Measurements from ENCODE around the gene SPECC1L. TPM values are rescaled to one million over a fixed set of nuclear protein-coding genes. Genes with fewer than 3 reads are reported as not detected.
"Not testable (repeated sequence)": the region's sequence is repeated elsewhere in the genome, so short reads cannot be mapped to it uniquely, and the experiment has no call there.

Gene SPECC1L
- total RNA-seq, 2 donors from 2014 or later = 61.9 to 69.1 TPM

- no peak overlapping the region for H3K9ac ChIP-seq (ENCODE audit: extremely low read depth, low read length, poor library complexity, severe bottlenecking)
- no peak for DNase-seq
- Mint-ChIP-seq H3K4me1 (peaks cover 5% of the 10 kb centered on the region), H3K27ac (no peak overlapping the region), H3K4me3 (no peak overlapping the region), H3K36me3 (ENCODE audit: low read depth) (no peaks in the 10 kb centered on the region), H3K9me3 (peaks cover 2% of the 10 kb centered on the region), H3K27me3 (ENCODE audit: insufficient read depth) (no peaks in the 10 kb centered on the region)
- no peaks in the 10 kb centered on the region for H3K4me1 ChIP-seq (ENCODE audit: control insufficient read depth, insufficient read depth, low read length)
- no peak for TF ChIP-seq CTCF (conservative IDR thresholded peaks at IDR 0.05)
- 92 to 100% methylated on average over 6 of the region's 6 CpGs for WGBS, 2 experiments (ENCODE audit: insufficient coverage in 1 of 2, insufficient read length in 1 of 2)
- H3K27ac ChIP-seq (ENCODE audit: low read depth, low read length) = no peak overlapping the region
- no peaks in the 10 kb centered on the region for H3K9me3 ChIP-seq (ENCODE audit: control insufficient read depth, low read length)
- no peaks in the 10 kb centered on the region for H3K36me3 ChIP-seq (ENCODE audit: control insufficient read depth, insufficient read depth, low read length)
- no peak overlapping the region for H3K4me3 ChIP-seq (ENCODE audit: low read length)
- no peaks in the 10 kb centered on the region for H3K27me3 ChIP-seq (ENCODE audit: control insufficient read depth, insufficient read depth, low read length, poor library complexity, severe bottlenecking)
These were observed 30.2 kb upstream of the SPECC1L start for GRCh38 chr22:24240381-24240780.

GRCh38 chr22:24240985-24241692 lies 29.5 kb upstream of the SPECC1L start:
- not testable (repeated sequence) for H3K36me3 ChIP-seq (ENCODE audit: control insufficient read depth, insufficient read depth, low read length); H3K27ac Mint-ChIP-seq; H3K9me3 Mint-ChIP-seq; H3K27me3 ChIP-seq (ENCODE audit: control insufficient read depth, insufficient read depth, low read length, poor library complexity, severe bottlenecking); H3K36me3 Mint-ChIP-seq (ENCODE audit: low read depth); H3K27ac ChIP-seq (ENCODE audit: low read depth, low read length); H3K4me3 Mint-ChIP-seq; H3K4me3 ChIP-seq (ENCODE audit: low read length); H3K4me1 Mint-ChIP-seq; H3K9ac ChIP-seq (ENCODE audit: extremely low read depth, low read length, poor library complexity, severe bottlenecking); DNase-seq; H3K9me3 ChIP-seq (ENCODE audit: control insufficient read depth, low read length); H3K4me1 ChIP-seq (ENCODE audit: control insufficient read depth, insufficient read depth, low read length); H3K27me3 Mint-ChIP-seq (ENCODE audit: insufficient read depth)
- WGBS, 2 experiments (ENCODE audit: insufficient coverage in 1 of 2, insufficient read length in 1 of 2) = 83 to 98% methylated on average over 1 to 6 of the region's 9 CpGs

GRCh38 chr22:24243417-24243816 lies 27.2 kb upstream of the SPECC1L start:
- not testable (repeated sequence) for H3K4me1 Mint-ChIP-seq
- DNase-seq = peak; percentile 63

GRCh38 chr22:24244144-24244787 lies 26.4 kb upstream of the SPECC1L start:
- Histone ChIP-seq H3K36me3 (ENCODE audit: control insufficient read depth, insufficient read depth, low read length) (no peaks in the 10 kb centered on the region), H3K9me3 (ENCODE audit: control insufficient read depth, low read length) (no peaks in the 10 kb centered on the region), H3K27me3 (ENCODE audit: control insufficient read depth, insufficient read depth, low read length, poor library complexity, severe bottlenecking) (no peaks in the 10 kb centered on the region), H3K27ac (ENCODE audit: low read depth, low read length) (no peak overlapping the region), H3K9ac (ENCODE audit: extremely low read depth, low read length, poor library complexity, severe bottlenecking) (no peak overlapping the region), H3K4me1 (ENCODE audit: control insufficient read depth, insufficient read depth, low read length) (no peaks in the 10 kb centered on the region), H3K4me3 (ENCODE audit: low read length) (no peak overlapping the region)
- no peaks in the 10 kb centered on the region for H3K27me3 Mint-ChIP-seq (ENCODE audit: insufficient read depth)
- no peaks in the 10 kb centered on the region for H3K36me3 Mint-ChIP-seq (ENCODE audit: low read depth)
- DNase-seq = no peak
- H3K4me1 Mint-ChIP-seq = peaks cover 5% of the 10 kb centered on the region
- no peak overlapping the region for H3K4me3 Mint-ChIP-seq
- TF ChIP-seq CTCF (conservative IDR thresholded peaks at IDR 0.05) = no peak
- no peak overlapping the region for H3K27ac Mint-ChIP-seq
- WGBS, 2 experiments (ENCODE audit: insufficient coverage in 1 of 2, insufficient read length in 1 of 2) = 87 to 93% methylated on average over 12 to 19 of the region's 19 CpGs
- no peaks in the 10 kb centered on the region for H3K9me3 Mint-ChIP-seq

More at GRCh38 chr22:24243417-24243816, 27.2 kb upstream of the SPECC1L start:
- H3K27me3 ChIP-seq (ENCODE audit: control insufficient read depth, insufficient read depth, low read length, poor library complexity, severe bottlenecking); H3K4me1 ChIP-seq (ENCODE audit: control insufficient read depth, insufficient read depth, low read length); H3K9me3 Mint-ChIP-seq; H3K27me3 Mint-ChIP-seq (ENCODE audit: insufficient read depth); H3K9ac ChIP-seq (ENCODE audit: extremely low read depth, low read length, poor library complexity, severe bottlenecking); H3K4me3 ChIP-seq (ENCODE audit: low read length); H3K4me3 Mint-ChIP-seq; H3K36me3 ChIP-seq (ENCODE audit: control insufficient read depth, insufficient read depth, low read length); H3K36me3 Mint-ChIP-seq (ENCODE audit: low read depth); H3K9me3 ChIP-seq (ENCODE audit: control insufficient read depth, low read length); H3K27ac Mint-ChIP-seq; H3K27ac ChIP-seq (ENCODE audit: low read depth, low read length): not testable (repeated sequence)
- 100% methylated on average over 1 of the region's 3 CpGs; no CpG with 5 or more reads in 1 of the 2 experiments for WGBS, 2 experiments (ENCODE audit: insufficient coverage in 1 of 2, insufficient read length in 1 of 2)

GRCh38 chr22:24245030-24245431 lies 25.6 kb upstream of the SPECC1L start, which contains the start of gene GGT5:
Gene GGT5 (minus strand): TSS chr22:24245082. CDS start chr22:24244725, 357 bp downstream.
- not testable (repeated sequence) for H3K9me3 Mint-ChIP-seq; H3K27ac Mint-ChIP-seq; DNase-seq; H3K4me3 ChIP-seq (ENCODE audit: low read length); H3K9ac ChIP-seq (ENCODE audit: extremely low read depth, low read length, poor library complexity, severe bottlenecking); H3K4me3 Mint-ChIP-seq; H3K27me3 ChIP-seq (ENCODE audit: control insufficient read depth, insufficient read depth, low read length, poor library complexity, severe bottlenecking); H3K9me3 ChIP-seq (ENCODE audit: control insufficient read depth, low read length); H3K4me1 Mint-ChIP-seq; H3K36me3 Mint-ChIP-seq (ENCODE audit: low read depth); H3K4me1 ChIP-seq (ENCODE audit: control insufficient read depth, insufficient read depth, low read length); H3K27me3 Mint-ChIP-seq (ENCODE audit: insufficient read depth); H3K36me3 ChIP-seq (ENCODE audit: control insufficient read depth, insufficient read depth, low read length); H3K27ac ChIP-seq (ENCODE audit: low read depth, low read length)
- WGBS, 2 experiments (ENCODE audit: insufficient coverage in 1 of 2, insufficient read length in 1 of 2) = 77% methylated on average over 10 of the region's 12 CpGs; no CpG with 5 or more reads in 1 of the 2 experiments
